Colonic mucosa (tissue), 4 donors: ENCODE results near the gene CNGA1. TPM values are rescaled to one million over a fixed set of nuclear protein-coding genes. Genes with fewer than 3 reads are reported as not detected.

Experiments
- DNase-seq: peaks from one replicate; pipeline ENCODE4 v3.0.0-alpha.2; 2020
- H3K27ac ChIP-seq: fragments of 200-600 bp; one replicate; pipeline ENCODE4 v1.8.0; 2021
- H3K27me3 ChIP-seq: fragments of 200-600 bp; one replicate; pipeline ENCODE4 v1.8.0; 2021
- H3K36me3 ChIP-seq: fragments of 200-600 bp; one replicate; pipeline ENCODE4 v1.8.0; 2021
- H3K4me1 ChIP-seq: fragments of 200-600 bp; one replicate; pipeline ENCODE4 v1.8.0; 2021; ENCODE audit warnings: mild to moderate bottlenecking
- H3K4me3 ChIP-seq: fragments of 200-600 bp; one replicate; pipeline ENCODE4 v1.8.0; 2021
- H3K9ac ChIP-seq, 2 donors: one replicate each; pipeline ENCODE4 v1.7.0; 2013; ENCODE audit warnings: control low read depth in 2 of 2, low read depth in 2 of 2, low read length in 2 of 2
- H3K9me3 ChIP-seq: fragments of 200-600 bp; one replicate; pipeline ENCODE4 v1.8.0; 2021
- CTCF ChIP-seq: fragments of 200-600 bp; IDR thresholded peaks from one replicate; pipeline ENCODE4 v1.8.0; 2022; ENCODE audit warnings: antibody characterized with exemption, mild to moderate bottlenecking
- intact Hi-C: fragments of 100-400 bp; cut with DNase I; formaldehyde crosslinking; loops from one replicate; pipeline ENCODE4 v1.14.1; 2022
- total RNA-seq, 2 donors: library from RNA; stranded (reverse); fragmentation: NEBNext Ultra II Directional in 1 of 2; extraction: Animal tissue kit (Norgen Biotek cat#: 25700) in 1 of 2; gene quantifications; one replicate each; pipeline ENCODE4 v1.2.1, GENCODE V29; 2021
- donor health status: healthy.
- donor health status: DM: no; HTN: no; CAD: no.
- donor health status: DM: no; HTN: no; CAD: no.

The CNGA1 gene
- total RNA-seq, 2 donors from 2014 or later: 2.6 to 15.9 TPM

DNA sequence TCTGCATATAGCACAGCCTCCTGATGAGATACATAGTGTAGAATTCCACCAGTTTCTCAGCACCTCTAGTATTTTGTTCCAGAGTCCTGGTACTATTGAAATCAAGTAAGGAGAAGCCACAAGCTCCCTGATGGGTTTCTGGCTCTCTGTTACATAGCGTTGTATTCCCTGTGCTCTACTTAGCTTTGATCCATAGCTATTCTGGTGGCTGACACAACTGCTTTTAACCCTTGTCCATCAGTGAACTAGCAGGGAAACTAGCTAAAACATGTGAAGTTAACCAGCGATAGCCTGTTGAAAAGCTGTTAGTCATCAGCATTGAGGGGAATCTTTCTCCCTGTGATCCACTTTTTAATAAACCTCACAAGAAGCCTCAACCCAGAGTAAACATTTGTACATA, 27.0 kb upstream of the CNGA1 start:
- Histone ChIP-seq H3K9ac (no peak overlapping the region), H3K27ac (no peak overlapping the region), H3K4me1 (peaks cover 6% of the 10 kb centered on the region), H3K36me3 (no peaks in the 10 kb centered on the region), H3K9me3 (no peaks in the 10 kb centered on the region), H3K4me3 (no peak overlapping the region), H3K27me3 (no peaks in the 10 kb centered on the region)
- TF ChIP-seq CTCF: no peak
- no peak for DNase-seq
- intact Hi-C loops: no loop called here

GRCh38 chr4:48042979-48043461, 26.5 kb upstream of the CNGA1 start:
- Histone ChIP-seq H3K9me3 (no peaks in the 10 kb centered on the region), H3K4me3 (no peak overlapping the region), H3K27ac (no peak overlapping the region), H3K27me3 (no peaks in the 10 kb centered on the region), H3K9ac (no peak overlapping the region), H3K4me1 (peaks cover 6% of the 10 kb centered on the region), H3K36me3 (no peaks in the 10 kb centered on the region)
- no peak for DNase-seq
- TF ChIP-seq CTCF: no peak
- intact Hi-C loops: no loop called here

- Histone ChIP-seq H3K27me3 (no peaks in the 10 kb centered on the region), H3K4me3 (no peak overlapping the region), H3K9ac (no peak overlapping the region), H3K27ac (no peak overlapping the region), H3K9me3 (no peaks in the 10 kb centered on the region), H3K36me3 (no peaks in the 10 kb centered on the region), H3K4me1 (no peaks in the 10 kb centered on the region)
- no peak for DNase-seq
- intact Hi-C loops: no loop called here
- no peak for TF ChIP-seq CTCF
Measured at GRCh38 chr4:48041535-48042137, 25.2 kb upstream of the CNGA1 start.

DNA sequence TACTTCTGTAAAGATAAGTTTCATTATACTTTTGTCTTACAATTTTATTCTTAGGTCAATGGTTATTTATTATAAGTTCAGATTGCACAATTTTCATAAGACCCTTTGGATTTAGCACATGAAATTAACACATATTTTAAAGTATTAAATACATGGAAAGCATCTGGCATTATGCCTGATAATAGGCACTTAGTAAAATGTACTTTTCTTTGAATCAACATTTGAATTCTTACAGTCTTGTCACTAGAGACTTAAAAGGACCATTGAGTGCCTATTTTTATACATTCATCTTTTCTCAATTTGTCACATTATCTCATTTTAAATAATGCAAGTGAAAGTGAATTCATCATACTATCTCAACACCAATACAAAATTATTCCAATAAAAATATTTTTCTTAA, 23.1 kb upstream of the CNGA1 start:
- Histone ChIP-seq H3K27me3 (no peaks in the 10 kb centered on the region), H3K9ac (no peak overlapping the region), H3K9me3 (no peaks in the 10 kb centered on the region), H3K4me3 (no peak overlapping the region), H3K36me3 (no peaks in the 10 kb centered on the region), H3K27ac (no peak overlapping the region), H3K4me1 (no peaks in the 10 kb centered on the region)
- no peak for TF ChIP-seq CTCF
- intact Hi-C loops: no loop called here
- DNase-seq: no peak

DNA sequence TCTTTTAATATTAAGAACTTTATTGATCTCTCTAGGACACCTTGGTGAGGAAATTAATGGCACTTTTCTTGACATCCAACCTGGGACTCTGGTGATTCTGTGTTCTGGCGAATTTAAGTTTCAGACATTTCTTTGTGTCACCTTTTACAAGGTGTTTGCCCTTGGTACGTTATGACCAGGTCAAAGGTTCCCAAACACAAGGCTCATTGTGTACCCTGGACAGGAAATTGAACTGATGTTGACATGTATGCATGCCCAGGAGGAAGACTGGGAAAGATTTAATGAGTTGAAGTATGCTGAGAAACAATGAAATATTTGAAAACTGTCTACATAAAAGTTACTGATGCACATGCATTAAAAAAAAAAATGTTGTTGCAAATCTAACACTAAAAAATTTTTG, 22.2 kb upstream of the CNGA1 start:
- H3K36me3 ChIP-seq: no peaks in the 10 kb centered on the region
- no peaks in the 10 kb centered on the region for H3K9me3 ChIP-seq
- intact Hi-C loops: no loop called here
- H3K4me1 ChIP-seq: no peaks in the 10 kb centered on the region
- H3K27me3 ChIP-seq: no peaks in the 10 kb centered on the region
- no peak overlapping the region for H3K9ac ChIP-seq
- no peak overlapping the region for H3K4me3 ChIP-seq
- no peak for DNase-seq
- no peak for TF ChIP-seq CTCF
- H3K27ac ChIP-seq: no peak overlapping the region
